ENCODE data around the gene ZNF609.

DNA sequence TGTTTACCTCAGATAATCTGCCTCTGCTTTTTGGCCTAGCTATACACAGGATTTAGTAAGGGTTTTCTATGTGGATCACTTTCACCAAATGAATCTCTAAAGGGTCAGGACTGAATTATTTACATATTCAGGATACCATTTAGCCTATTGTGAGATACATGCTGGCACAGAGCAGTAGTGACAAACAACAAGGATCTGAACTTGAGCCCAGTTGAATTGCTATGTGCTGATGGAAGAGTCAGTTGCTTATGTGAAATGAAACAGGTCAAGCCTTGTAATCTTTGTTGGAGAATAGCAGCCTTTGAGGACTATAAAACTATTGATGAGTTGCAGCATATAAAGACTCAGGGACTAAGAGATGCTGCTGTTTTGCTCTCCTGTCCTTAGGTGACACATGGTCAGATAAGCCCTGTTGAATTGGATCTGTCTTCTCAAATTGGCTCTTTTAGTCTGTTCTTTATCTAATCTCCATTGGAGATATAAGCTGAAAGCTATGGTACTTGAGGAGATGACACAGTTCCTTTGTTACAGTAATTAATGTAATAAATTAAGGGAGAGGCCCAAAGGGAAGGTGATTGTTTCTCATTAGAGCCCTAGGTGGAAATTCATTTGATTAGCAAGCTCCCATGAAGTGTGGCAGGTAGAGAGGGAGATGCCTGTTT, 30.4 kb downstream of the ZNF609 start:
- TF ChIP-seq SMC3 (conservative IDR thresholded peaks at IDR 0.05; ENCODE audit: poor library complexity) (no peak), CTCF (IDR thresholded peaks at IDR 0.05; ENCODE audit: poor library complexity, severe bottlenecking) (no peak)

Measured in neural cell (in vitro differentiated cells).